ENCODE results near the gene CEMIP2.

DNA sequence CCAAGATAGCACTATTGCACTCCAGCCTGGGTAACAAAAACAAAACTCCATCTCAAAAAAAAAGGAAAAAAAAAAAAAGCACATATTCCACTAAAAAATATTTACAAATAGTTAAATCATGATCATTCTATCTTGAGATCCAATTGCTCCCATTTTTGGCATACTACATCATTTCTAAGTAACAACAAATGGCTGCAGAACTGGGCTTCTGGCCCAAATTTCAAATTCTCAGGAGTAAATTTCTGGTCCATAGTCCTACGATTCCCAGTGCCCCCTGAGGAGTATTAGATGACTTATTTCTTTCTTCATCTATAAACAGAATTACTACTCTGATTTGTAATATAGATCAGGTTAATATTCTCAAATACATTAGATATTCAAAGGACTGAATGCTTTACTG is 62.1 kb downstream of the CEMIP2 start:
- no peak for TF ChIP-seq POLR2A (IDR thresholded peaks at IDR 0.05; ENCODE audit: low read length)
- no peak for TF ChIP-seq GATA1 (IDR thresholded peaks at IDR 0.05; ENCODE audit: low read depth, low read length)

Measured in erythroblast (primary cell).